HCT116 (cell line): Measurements from ENCODE around the gene NT5C1B.

Experiments used
- CEBPB ChIP-seq: IDR thresholded peaks from 2 replicates; pipeline ENCODE4 v1.6.1; 2012; ENCODE audit warnings: low read depth
- EZH2 ChIP-seq: fragments of 200-600 bp; sonication (generic); IDR thresholded peaks from 2 replicates; pipeline ENCODE4 v1.6.1; 2017; ENCODE audit warnings: antibody characterized with exemption, mixed run types
- EZH2phosphoT487 ChIP-seq: fragments of 200-600 bp; IDR thresholded peaks from 2 replicates; pipeline ENCODE4 v1.6.1; 2018; ENCODE audit warnings: antibody characterized with exemption, borderline replicate concordance
- POLR2A ChIP-seq: IDR thresholded peaks from 2 replicates; pipeline ENCODE4 v1.7.0; 2011; ENCODE audit warnings: borderline replicate concordance; ENCODE audit not compliant: insufficient read depth, insufficient read length; ENCODE audit errors: extremely low read depth
- POLR2AphosphoS5 ChIP-seq: IDR thresholded peaks from 2 replicates; pipeline ENCODE4 v1.6.1; 2011; ENCODE audit warnings: mild to moderate bottlenecking, low read depth, low read length, moderate library complexity
- RAD21 ChIP-seq: IDR thresholded peaks from 2 replicates; pipeline ENCODE4 v1.6.1; 2012; ENCODE audit warnings: low read depth, mild to moderate bottlenecking
- TCF7L2 ChIP-seq: IDR thresholded peaks from 2 replicates; pipeline ENCODE4 v1.7.0; 2011; ENCODE audit warnings: borderline replicate concordance, inconsistent platforms; ENCODE audit not compliant: insufficient read depth, insufficient read length; ENCODE audit errors: extremely low read depth
- ZFX ChIP-seq: fragments of 450-650 bp; IDR thresholded peaks from 2 replicates; pipeline ENCODE4 v1.6.1; 2017
- ZNF274 ChIP-seq: fragments of 200-500 bp; sonication (Bioruptor generic); IDR thresholded peaks from 2 replicates; pipeline ENCODE4 v1.6.1; 2014; ENCODE audit warnings: mild to moderate bottlenecking, low read depth, low read length, inconsistent platforms
- TF ChIP-seq, protein P1 (sequence below), 3 experiments: fragments of 200-600 bp in 1 of 3; sonication (generic) in 1 of 3; IDR thresholded peaks in 2 of 3; conservative IDR thresholded peaks in 1 of 3; 2 replicates each; pipeline ENCODE4 v1.5.1; 2012 to 2017; ENCODE audit warnings: low read depth in 2 of 3, low read length in 2 of 3, antibody characterized with exemption in 1 of 3, borderline replicate concordance in 1 of 3, control low read depth in 1 of 3, mild to moderate bottlenecking in 1 of 3, mixed read lengths in 1 of 3, mixed run types in 1 of 3, moderate library complexity in 1 of 3; ENCODE audit not compliant: insufficient read depth in 1 of 3

DNA sequence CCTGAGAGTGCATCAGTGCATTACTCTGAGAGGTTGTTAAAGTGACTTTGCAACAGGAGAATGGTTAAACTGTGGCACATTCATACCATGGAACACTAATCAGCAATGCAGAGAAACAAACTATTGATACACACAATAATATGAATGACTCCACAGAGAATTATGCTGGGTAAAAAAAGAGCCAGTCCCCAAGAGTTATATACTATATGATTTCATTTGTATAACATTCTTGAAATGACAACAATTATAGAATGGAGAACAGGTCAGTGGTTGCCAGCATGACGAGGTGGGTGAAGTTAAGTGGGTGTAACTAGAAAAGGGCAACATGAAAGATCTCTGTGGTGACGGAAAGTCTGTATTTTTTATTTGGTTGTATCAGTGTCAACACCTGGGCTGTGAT lies 3.0 kb upstream of the NT5C1B start:
- TF ChIP-seq POLR2A (no peak), ZNF274 (no peak), RAD21 (no peak), EZH2 (no peak), EZH2phosphoT487 (no peak), POLR2AphosphoS5 (no peak), CEBPB (no peak), ZFX (no peak), TCF7L2 (no peak)
- TF ChIP-seq, protein P1, sequence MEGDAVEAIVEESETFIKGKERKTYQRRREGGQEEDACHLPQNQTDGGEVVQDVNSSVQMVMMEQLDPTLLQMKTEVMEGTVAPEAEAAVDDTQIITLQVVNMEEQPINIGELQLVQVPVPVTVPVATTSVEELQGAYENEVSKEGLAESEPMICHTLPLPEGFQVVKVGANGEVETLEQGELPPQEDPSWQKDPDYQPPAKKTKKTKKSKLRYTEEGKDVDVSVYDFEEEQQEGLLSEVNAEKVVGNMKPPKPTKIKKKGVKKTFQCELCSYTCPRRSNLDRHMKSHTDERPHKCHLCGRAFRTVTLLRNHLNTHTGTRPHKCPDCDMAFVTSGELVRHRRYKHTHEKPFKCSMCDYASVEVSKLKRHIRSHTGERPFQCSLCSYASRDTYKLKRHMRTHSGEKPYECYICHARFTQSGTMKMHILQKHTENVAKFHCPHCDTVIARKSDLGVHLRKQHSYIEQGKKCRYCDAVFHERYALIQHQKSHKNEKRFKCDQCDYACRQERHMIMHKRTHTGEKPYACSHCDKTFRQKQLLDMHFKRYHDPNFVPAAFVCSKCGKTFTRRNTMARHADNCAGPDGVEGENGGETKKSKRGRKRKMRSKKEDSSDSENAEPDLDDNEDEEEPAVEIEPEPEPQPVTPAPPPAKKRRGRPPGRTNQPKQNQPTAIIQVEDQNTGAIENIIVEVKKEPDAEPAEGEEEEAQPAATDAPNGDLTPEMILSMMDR (IDR thresholded peaks at IDR 0.05 in 2 of 3, conservative IDR thresholded peaks at IDR 0.05 in 1 of 3; ENCODE audit: borderline replicate concordance in 1 of 3, insufficient read depth in 1 of 3, low read depth in 2 of 3, low read length in 2 of 3), result no peak
